Panc1 (cell line): ENCODE measurements around the gene MAP7. TPM values are rescaled to one million over a fixed set of nuclear protein-coding genes. Genes with fewer than 3 reads are reported as not detected.

Experiments used
- ATAC-seq: fragments of 200-7000 bp; cut with Tn5 transposase; 2 replicates; pipeline ENCODE4 v1.9.1; 2020; ENCODE audit warnings: mild to moderate bottlenecking, moderate library complexity
- BruUV-seq: library from RNA; stranded (reverse); fragments of 400-500 nt; replicated peaks from 2 replicates; lab custom pipeline; 2021; lab: Mats Ljungman, UMichigan
- CTCF ChIA-PET: fragments of 300-600 bp; sonication (Branson Sonifier 250); formaldehyde crosslinking; loops from one replicate; lab custom pipeline; 2022; ENCODE audit warnings: antibody characterized with exemption; lab: Charles Lee
- POLR2A ChIA-PET: fragments of 300-600 bp; sonication (Branson Sonifier 250); formaldehyde crosslinking; loops from one replicate; lab custom pipeline; 2022; ENCODE audit warnings: antibody characterized with exemption; lab: Charles Lee
- DNase-seq: peaks from one replicate; pipeline ENCODE4 v3.0.0-alpha.2; 2010; ENCODE audit warnings: low read depth, low spot score
- H3K27ac ChIP-seq: 2 replicates; pipeline ENCODE4 v1.5.1; 2011; ENCODE audit warnings: mild to moderate bottlenecking, low read length, inconsistent platforms
- H3K27me3 ChIP-seq: fragments of 200-500 bp; sonication (Bioruptor generic); 2 replicates; pipeline ENCODE4 v1.6.0; 2014; ENCODE audit warnings: low read length, inconsistent platforms; ENCODE audit not compliant: control insufficient read depth, insufficient read depth
- H3K36me3 ChIP-seq: fragments of 200-500 bp; sonication (Bioruptor generic); 2 replicates; pipeline ENCODE4 v1.5.1; 2014; ENCODE audit warnings: inconsistent platforms, mild to moderate bottlenecking, low read length, moderate library complexity; ENCODE audit not compliant: control insufficient read depth, insufficient read depth
- H3K4me1 ChIP-seq: 2 replicates; pipeline ENCODE4 v1.5.1; 2011; ENCODE audit warnings: inconsistent platforms, mild to moderate bottlenecking, low read length, moderate library complexity; ENCODE audit not compliant: control insufficient read depth, insufficient read depth
- H3K4me3 ChIP-seq, 2 experiments: 2 replicates each; pipeline ENCODE4 v1.5.1; 2011 to 2012; ENCODE audit warnings: low read depth in 2 of 2, low read length in 2 of 2, mild to moderate bottlenecking in 2 of 2, inconsistent platforms in 1 of 2, moderate library complexity in 1 of 2
- H3K9me3 ChIP-seq: fragments of 200-500 bp; sonication (Bioruptor generic); 2 replicates; pipeline ENCODE4 v1.5.1; 2014; ENCODE audit warnings: low read depth, mild to moderate bottlenecking, inconsistent platforms, low read length, moderate library complexity; ENCODE audit not compliant: control insufficient read depth, insufficient read depth
- CTCF ChIP-seq: fragments of 450-650 bp; IDR thresholded peaks from 2 replicates; pipeline ENCODE4 v1.5.1; 2017; ENCODE audit warnings: mild to moderate bottlenecking
- POLR2AphosphoS5 ChIP-seq: IDR thresholded peaks from 2 replicates; pipeline ENCODE4 v1.6.1; 2012; ENCODE audit warnings: mild to moderate bottlenecking, low read depth, low read length, moderate library complexity
- SIN3A ChIP-seq: IDR thresholded peaks from 2 replicates; pipeline ENCODE4 v1.6.1; 2012; ENCODE audit warnings: low read depth, mild to moderate bottlenecking, low read length, moderate library complexity, borderline replicate concordance; ENCODE audit not compliant: insufficient read depth
- TCF7L2 ChIP-seq: IDR thresholded peaks from 2 replicates; pipeline ENCODE4 v1.6.1; 2011; ENCODE audit warnings: mild to moderate bottlenecking, low read depth, low read length, inconsistent platforms
- in situ Hi-C: cut with HindIII; loops from 2 replicates; pipeline ENCODE4 v1.10.0; 2016; ENCODE audit warnings: low sequenced_read_pairs, low pct_unique_long_range_greater_than_20kb
- intact Hi-C: fragments of 100-400 bp; cut with micrococcal nuclease; formaldehyde crosslinking; loops from one replicate; pipeline ENCODE4 v1.10.0; 2022; ENCODE audit not compliant: unreplicated experiment
- total RNA-seq: library from RNA; stranded (reverse); gene quantifications from one replicate; pipeline ENCODE4 v1.2.1, GENCODE V29; 2021; ENCODE audit not compliant: unreplicated experiment
- TF ChIP-seq, protein P1 (sequence below), 2 experiments: IDR thresholded peaks; 2 replicates each; pipeline ENCODE4 v1.6.1; 2011 to 2012; ENCODE audit warnings: low read depth in 2 of 2, control low read depth in 1 of 2, low read length in 1 of 2, mild to moderate bottlenecking in 1 of 2, moderate library complexity in 1 of 2; ENCODE audit not compliant: insufficient read depth in 1 of 2

The MAP7 gene
- total RNA-seq, 1 experiment from 2014 or later = 1.8 TPM

- intact Hi-C loops (no loop called here), in situ Hi-C loops (no loop called here)
- no peaks in the 10 kb centered on the region for H3K27me3 ChIP-seq
- ChIA-PET POLR2A (interaction anchor here (0.5 kb wide), 1 partner anchor 22 kb away, joined by 4 read pairs; no protein-coding TSS in a partner anchor), CTCF (no interaction called here)
- no peaks in the 10 kb centered on the region; the same call in 1 of the 2 replicates for H3K36me3 ChIP-seq
- no peaks in the 10 kb centered on the region for H3K9me3 ChIP-seq
- BruUV-seq = no TSS peak
- DNase-seq (no peak), ATAC-seq (no peak)
- H3K4me1 ChIP-seq = no peaks in the 10 kb centered on the region
- H3K27ac ChIP-seq = no peak overlapping the region
- H3K4me3 ChIP-seq = no peak overlapping the region
- no peak for TF ChIP-seq TCF7L2
- no peak for TF ChIP-seq SIN3A
- TF ChIP-seq POLR2AphosphoS5 = no peak
- no peak for TF ChIP-seq CTCF
- TF ChIP-seq, protein P1, sequence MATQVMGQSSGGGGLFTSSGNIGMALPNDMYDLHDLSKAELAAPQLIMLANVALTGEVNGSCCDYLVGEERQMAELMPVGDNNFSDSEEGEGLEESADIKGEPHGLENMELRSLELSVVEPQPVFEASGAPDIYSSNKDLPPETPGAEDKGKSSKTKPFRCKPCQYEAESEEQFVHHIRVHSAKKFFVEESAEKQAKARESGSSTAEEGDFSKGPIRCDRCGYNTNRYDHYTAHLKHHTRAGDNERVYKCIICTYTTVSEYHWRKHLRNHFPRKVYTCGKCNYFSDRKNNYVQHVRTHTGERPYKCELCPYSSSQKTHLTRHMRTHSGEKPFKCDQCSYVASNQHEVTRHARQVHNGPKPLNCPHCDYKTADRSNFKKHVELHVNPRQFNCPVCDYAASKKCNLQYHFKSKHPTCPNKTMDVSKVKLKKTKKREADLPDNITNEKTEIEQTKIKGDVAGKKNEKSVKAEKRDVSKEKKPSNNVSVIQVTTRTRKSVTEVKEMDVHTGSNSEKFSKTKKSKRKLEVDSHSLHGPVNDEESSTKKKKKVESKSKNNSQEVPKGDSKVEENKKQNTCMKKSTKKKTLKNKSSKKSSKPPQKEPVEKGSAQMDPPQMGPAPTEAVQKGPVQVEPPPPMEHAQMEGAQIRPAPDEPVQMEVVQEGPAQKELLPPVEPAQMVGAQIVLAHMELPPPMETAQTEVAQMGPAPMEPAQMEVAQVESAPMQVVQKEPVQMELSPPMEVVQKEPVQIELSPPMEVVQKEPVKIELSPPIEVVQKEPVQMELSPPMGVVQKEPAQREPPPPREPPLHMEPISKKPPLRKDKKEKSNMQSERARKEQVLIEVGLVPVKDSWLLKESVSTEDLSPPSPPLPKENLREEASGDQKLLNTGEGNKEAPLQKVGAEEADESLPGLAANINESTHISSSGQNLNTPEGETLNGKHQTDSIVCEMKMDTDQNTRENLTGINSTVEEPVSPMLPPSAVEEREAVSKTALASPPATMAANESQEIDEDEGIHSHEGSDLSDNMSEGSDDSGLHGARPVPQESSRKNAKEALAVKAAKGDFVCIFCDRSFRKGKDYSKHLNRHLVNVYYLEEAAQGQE (IDR thresholded peaks at IDR 0.05; ENCODE audit: insufficient read depth in 1 of 2, low read depth in 2 of 2, low read length in 1 of 2) = no peak
Observed at GRCh38 chr6:136563386-136564152, 13.3 kb upstream of the MAP7 start.

DNA sequence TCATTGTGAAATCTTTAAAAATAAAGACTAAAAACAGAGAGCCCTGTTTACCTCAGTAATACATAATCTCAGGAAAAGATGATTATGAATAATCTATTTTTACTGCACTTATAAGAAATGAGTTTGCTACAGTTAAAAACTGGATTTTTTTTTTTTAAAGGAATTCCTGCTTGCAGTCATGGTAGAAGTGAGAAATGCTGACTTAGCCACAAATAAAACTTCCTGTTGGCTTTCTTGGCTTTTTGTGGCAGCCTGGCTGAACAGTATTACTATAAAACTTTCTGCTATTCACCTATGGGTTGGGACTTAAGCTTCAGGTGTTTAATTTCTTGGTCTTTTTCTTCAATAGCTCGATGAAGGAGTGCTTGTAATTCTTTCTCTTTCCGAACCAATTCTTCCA, 12.0 kb upstream of the MAP7 start:
- intact Hi-C loops (no loop called here), in situ Hi-C loops (no loop called here)
- Histone ChIP-seq H3K36me3 (no peaks in the 10 kb centered on the region), H3K4me3 (no peak overlapping the region), H3K27ac (no peak overlapping the region), H3K4me1 (no peaks in the 10 kb centered on the region), H3K9me3 (no peaks in the 10 kb centered on the region), H3K27me3 (no peaks in the 10 kb centered on the region)
- no peak for DNase-seq
- CTCF ChIA-PET = interaction anchor here (0.6 to 0.7 kb wide), 2 partner anchors 230 to 1100 kb away, joined by 4 read pairs; partner anchors contain the start of gene MAP3K5
- no TSS peak for BruUV-seq
- ATAC-seq = no peak
- POLR2A ChIA-PET = interaction anchor here (0.6 kb wide), 1 partner anchor 304 kb away, joined by 4 read pairs; no protein-coding TSS in a partner anchor
- TF ChIP-seq, protein P1 (IDR thresholded peaks at IDR 0.05; ENCODE audit: insufficient read depth in 1 of 2, low read depth in 2 of 2, low read length in 1 of 2) = no peak
- TF ChIP-seq TCF7L2 (no peak), SIN3A (no peak), CTCF (no peak), POLR2AphosphoS5 (no peak)
